HepG2 (cell line): ENCODE data around the gene RESP18. TPM values are rescaled to one million over a fixed set of nuclear protein-coding genes. Genes with fewer than 3 reads are reported as not detected.

Experiments used
- ELF1 ChIP-seq: sonication (generic); formaldehyde crosslinking; IDR thresholded peaks from 2 replicates; pipeline ENCODE4 v1.4.0; 2020; ENCODE audit warnings: missing genetic modification reagents
- ELF3 ChIP-seq: IDR thresholded peaks from 2 replicates; pipeline ENCODE4 v1.6.1; 2016; ENCODE audit warnings: missing genetic modification reagents, missing compliant biosample characterization
- FOSL1 ChIP-seq: sonication (generic); formaldehyde crosslinking; IDR thresholded peaks from 2 replicates; pipeline ENCODE4 v1.9.0; 2021; ENCODE audit warnings: missing genetic modification reagents, borderline replicate concordance
- GTF3A ChIP-seq: sonication (generic); formaldehyde crosslinking; conservative IDR thresholded peaks from 2 replicates; pipeline ENCODE4 v1.4.0; 2020; ENCODE audit warnings: mild to moderate bottlenecking, missing genetic modification reagents
- HNRNPLL ChIP-seq: fragments of 200-400 bp; formaldehyde crosslinking; IDR thresholded peaks from 2 replicates; pipeline ENCODE4 v1.6.1; 2017; ENCODE audit warnings: mild to moderate bottlenecking, low read depth, low read length; ENCODE audit not compliant: poor library complexity, severe bottlenecking
- HOXD1 ChIP-seq: sonication (generic); formaldehyde crosslinking; IDR thresholded peaks from 2 replicates; pipeline ENCODE4 v1.5.0; 2020; ENCODE audit warnings: missing genetic modification reagents
- RAD21 ChIP-seq: fragments of 450-650 bp; formaldehyde crosslinking; IDR thresholded peaks from 2 replicates; pipeline ENCODE4 v1.5.0; 2020; ENCODE audit warnings: mild to moderate bottlenecking
- SIX4 ChIP-seq: sonication (generic); formaldehyde crosslinking; IDR thresholded peaks from 2 replicates; pipeline ENCODE4 v1.4.0; 2020; ENCODE audit warnings: missing genetic modification reagents
- ZIK1 ChIP-seq: sonication (generic); formaldehyde crosslinking; IDR thresholded peaks from 2 replicates; pipeline ENCODE4 v1.5.0; 2020; ENCODE audit warnings: mild to moderate bottlenecking, low read depth, missing genetic modification reagents, borderline replicate concordance
- ZNF124 ChIP-seq: sonication (generic); formaldehyde crosslinking; IDR thresholded peaks from 2 replicates; pipeline ENCODE4 v1.4.0; 2020; ENCODE audit warnings: missing genetic modification reagents
- ZNF33A ChIP-seq: sonication (generic); formaldehyde crosslinking; IDR thresholded peaks from 2 replicates; pipeline ENCODE4 v1.5.1; 2020; ENCODE audit warnings: missing genetic modification reagents, mild to moderate bottlenecking, moderate library complexity, borderline replicate concordance
- ZNF781 ChIP-seq: sonication (generic); formaldehyde crosslinking; IDR thresholded peaks from 2 replicates; pipeline ENCODE4 v1.5.1; 2020; ENCODE audit warnings: borderline replicate concordance, mild to moderate bottlenecking, missing genetic modification reagents; ENCODE audit errors: not compliant biosample characterization
- ZNF792 ChIP-seq: IDR thresholded peaks from 2 replicates; pipeline ENCODE4 v1.6.1; 2016
- polyA plus RNA-seq, 8 experiments: library from polyadenylated mRNA; depleted of rRNA in 3 of 8; stranded (reverse) in 7 of 8; unstranded in 1 of 8; fragments of >200 nt; fragmentation: Illumina TruSeq in 4 of 8; extraction: Trizol in 4 of 8; gene quantifications; 2 replicates each; pipeline versions ENCODE4 v1.2.1 to v1.2.3, GENCODE V29; 2011 to 2016; ENCODE audit warnings: low read depth in 4 of 8, missing spikeins in 1 of 8, mixed read lengths in 1 of 8; ENCODE audit not compliant: insufficient read depth in 1 of 8
- total RNA-seq, 5 experiments: library from RNA; depleted of rRNA; stranded (reverse); fragments of >200 nt; fragmentation: Illumina TruSeq; extraction: Trizol; gene quantifications; 2 replicates each; pipeline ENCODE4 v1.2.3, GENCODE V29; 2016; ENCODE audit warnings: low read depth in 1 of 5
- TF ChIP-seq, protein P1 (sequence below): IDR thresholded peaks from 2 replicates; pipeline ENCODE4 v1.6.1; 2016; ENCODE audit warnings: low read depth, control low read depth
- TF ChIP-seq, protein P2 (sequence below): sonication (generic); formaldehyde crosslinking; IDR thresholded peaks from 2 replicates; pipeline ENCODE4 v1.5.1; 2020; ENCODE audit warnings: missing genetic modification reagents, mild to moderate bottlenecking, borderline replicate concordance
- TF ChIP-seq, protein P3 (sequence below), 2 experiments: sonication (generic) in 1 of 2; formaldehyde crosslinking in 1 of 2; IDR thresholded peaks; 2 replicates each; pipeline versions ENCODE4 v1.6.1 to v1.9.0; 2014 to 2022; ENCODE audit warnings: antibody characterized with exemption in 1 of 2, borderline replicate concordance in 1 of 2, inconsistent platforms in 1 of 2, low read depth in 1 of 2, missing genetic modification reagents in 1 of 2

RESP18 gene
- total and polyA plus RNA-seq, 2 of the 13 experiments (the other 11 are each of a cell fraction or from before 2014, with no cell fraction given): not detected

DNA sequence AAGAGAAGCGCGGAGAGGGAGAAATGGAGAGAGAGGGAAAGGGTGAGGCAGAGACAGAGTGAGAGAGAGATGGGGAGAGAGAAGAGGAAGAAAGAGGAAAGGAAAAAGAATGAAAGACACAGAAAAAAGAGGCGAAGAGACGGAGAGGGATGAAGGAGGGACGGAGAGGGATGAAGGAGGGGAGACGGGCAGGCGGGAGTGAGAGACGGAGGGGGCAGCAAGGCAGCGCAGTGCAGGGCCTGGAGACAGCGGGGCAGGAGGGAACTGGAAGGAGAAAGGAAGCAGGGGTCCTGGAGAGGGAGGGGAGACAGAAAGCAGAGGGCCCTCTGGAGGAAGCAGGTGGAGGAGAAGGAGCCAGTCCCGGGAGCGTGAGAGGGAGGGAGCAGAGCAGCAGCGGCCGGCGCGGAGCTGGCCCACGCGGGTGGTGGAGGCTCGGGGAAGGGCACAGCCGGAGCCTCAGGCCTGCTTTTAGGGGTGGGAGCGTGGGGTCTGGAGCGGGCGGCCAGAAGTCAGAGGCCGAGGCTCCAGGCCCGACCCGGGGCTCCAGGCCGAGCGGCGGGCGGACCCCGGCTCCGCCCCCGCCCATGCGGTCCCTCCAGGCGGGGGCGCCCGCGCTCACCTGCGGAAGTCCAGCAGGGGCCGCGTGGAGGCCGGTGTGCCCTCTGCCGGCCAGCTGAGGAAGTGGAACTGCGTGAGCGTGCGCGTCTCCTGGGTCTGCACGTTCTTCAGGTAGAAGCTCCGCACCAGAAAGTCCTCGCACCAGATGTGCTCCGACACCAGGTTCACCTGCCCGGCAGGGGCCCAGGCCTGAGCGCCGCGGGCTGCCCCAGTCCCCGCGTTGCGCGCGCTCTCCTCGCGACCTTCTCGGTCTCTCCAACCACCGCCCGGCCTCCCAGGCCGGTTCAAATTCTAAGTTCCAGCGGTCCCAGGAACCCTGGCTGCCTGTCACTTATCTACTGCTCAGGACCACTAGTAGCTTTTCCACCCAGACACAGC is 37.9 kb downstream of the RESP18 start (continued):
- peak; percentile 82 for TF ChIP-seq ZNF124
- TF ChIP-seq RAD21 (CRISPR knock-in tag): peak; percentile 99
- TF ChIP-seq, protein P1, sequence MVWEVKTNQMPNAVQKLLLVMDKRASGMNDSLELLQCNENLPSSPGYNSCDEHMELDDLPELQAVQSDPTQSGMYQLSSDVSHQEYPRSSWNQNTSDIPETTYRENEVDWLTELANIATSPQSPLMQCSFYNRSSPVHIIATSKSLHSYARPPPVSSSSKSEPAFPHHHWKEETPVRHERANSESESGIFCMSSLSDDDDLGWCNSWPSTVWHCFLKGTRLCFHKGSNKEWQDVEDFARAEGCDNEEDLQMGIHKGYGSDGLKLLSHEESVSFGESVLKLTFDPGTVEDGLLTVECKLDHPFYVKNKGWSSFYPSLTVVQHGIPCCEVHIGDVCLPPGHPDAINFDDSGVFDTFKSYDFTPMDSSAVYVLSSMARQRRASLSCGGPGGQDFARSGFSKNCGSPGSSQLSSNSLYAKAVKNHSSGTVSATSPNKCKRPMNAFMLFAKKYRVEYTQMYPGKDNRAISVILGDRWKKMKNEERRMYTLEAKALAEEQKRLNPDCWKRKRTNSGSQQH (CRISPR knock-in tag): peak; percentile 66
- no peak for TF ChIP-seq GTF3A (CRISPR knock-in tag)
- peak; percentile 27 for TF ChIP-seq ZNF781
- peak; percentile 88 for TF ChIP-seq ELF3 (CRISPR knock-in tag)
- no peak; the same call in 1 of the 2 replicates for TF ChIP-seq HOXD1 (CRISPR knock-in tag)
- TF ChIP-seq, protein P2, sequence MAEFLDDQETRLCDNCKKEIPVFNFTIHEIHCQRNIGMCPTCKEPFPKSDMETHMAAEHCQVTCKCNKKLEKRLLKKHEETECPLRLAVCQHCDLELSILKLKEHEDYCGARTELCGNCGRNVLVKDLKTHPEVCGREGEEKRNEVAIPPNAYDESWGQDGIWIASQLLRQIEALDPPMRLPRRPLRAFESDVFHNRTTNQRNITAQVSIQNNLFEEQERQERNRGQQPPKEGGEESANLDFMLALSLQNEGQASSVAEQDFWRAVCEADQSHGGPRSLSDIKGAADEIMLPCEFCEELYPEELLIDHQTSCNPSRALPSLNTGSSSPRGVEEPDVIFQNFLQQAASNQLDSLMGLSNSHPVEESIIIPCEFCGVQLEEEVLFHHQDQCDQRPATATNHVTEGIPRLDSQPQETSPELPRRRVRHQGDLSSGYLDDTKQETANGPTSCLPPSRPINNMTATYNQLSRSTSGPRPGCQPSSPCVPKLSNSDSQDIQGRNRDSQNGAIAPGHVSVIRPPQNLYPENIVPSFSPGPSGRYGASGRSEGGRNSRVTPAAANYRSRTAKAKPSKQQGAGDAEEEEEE (CRISPR knock-in tag): no peak
- peak; percentile 86; the same call in 1 of the 2 replicates for TF ChIP-seq ZNF792
- peak; percentile 83 for TF ChIP-seq HNRNPLL
- TF ChIP-seq ELF1 (CRISPR knock-in tag): peak; percentile 92
- peak; percentile 69; the same call in 1 of the 2 replicates for TF ChIP-seq ZIK1
- no peak for TF ChIP-seq SIX4 (CRISPR knock-in tag)
- no peak for TF ChIP-seq FOSL1
- TF ChIP-seq, protein P3, sequence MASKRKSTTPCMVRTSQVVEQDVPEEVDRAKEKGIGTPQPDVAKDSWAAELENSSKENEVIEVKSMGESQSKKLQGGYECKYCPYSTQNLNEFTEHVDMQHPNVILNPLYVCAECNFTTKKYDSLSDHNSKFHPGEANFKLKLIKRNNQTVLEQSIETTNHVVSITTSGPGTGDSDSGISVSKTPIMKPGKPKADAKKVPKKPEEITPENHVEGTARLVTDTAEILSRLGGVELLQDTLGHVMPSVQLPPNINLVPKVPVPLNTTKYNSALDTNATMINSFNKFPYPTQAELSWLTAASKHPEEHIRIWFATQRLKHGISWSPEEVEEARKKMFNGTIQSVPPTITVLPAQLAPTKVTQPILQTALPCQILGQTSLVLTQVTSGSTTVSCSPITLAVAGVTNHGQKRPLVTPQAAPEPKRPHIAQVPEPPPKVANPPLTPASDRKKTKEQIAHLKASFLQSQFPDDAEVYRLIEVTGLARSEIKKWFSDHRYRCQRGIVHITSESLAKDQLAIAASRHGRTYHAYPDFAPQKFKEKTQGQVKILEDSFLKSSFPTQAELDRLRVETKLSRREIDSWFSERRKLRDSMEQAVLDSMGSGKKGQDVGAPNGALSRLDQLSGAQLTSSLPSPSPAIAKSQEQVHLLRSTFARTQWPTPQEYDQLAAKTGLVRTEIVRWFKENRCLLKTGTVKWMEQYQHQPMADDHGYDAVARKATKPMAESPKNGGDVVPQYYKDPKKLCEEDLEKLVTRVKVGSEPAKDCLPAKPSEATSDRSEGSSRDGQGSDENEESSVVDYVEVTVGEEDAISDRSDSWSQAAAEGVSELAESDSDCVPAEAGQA (IDR thresholded peaks at IDR 0.05; ENCODE audit: low read depth): no peak
- TF ChIP-seq, protein P3 (CRISPR knock-in tag; IDR thresholded peaks at IDR 0.05; ENCODE audit: borderline replicate concordance): no peak
- no peak for TF ChIP-seq ZNF33A
